ENCODE results near the gene TRAPPC11.
"Not testable (repeated sequence)": the region's sequence is repeated elsewhere in the genome, so short reads cannot be mapped to it uniquely, and the experiment has no call there.

DNA sequence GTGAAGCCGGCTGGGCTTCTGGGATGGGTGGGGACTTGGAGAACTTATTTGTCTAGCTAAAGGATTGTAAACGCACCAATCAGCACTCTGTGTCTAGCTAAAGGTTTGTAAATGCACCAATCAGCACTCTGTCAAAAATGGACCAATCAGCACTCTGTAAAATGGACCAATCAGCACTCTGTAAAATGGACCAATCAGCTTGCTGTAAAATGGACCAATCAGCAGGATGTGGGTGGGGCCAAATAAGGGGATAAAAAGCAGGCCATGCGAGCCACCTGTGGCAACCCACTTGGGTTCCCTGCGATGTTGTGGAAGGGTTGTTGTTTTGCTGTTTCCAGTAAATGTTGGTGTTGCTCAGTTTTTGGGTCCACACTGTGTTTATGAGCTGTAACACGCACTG is 66.5 kb downstream of the TRAPPC11 start:
- TF ChIP-seq, protein P1, sequence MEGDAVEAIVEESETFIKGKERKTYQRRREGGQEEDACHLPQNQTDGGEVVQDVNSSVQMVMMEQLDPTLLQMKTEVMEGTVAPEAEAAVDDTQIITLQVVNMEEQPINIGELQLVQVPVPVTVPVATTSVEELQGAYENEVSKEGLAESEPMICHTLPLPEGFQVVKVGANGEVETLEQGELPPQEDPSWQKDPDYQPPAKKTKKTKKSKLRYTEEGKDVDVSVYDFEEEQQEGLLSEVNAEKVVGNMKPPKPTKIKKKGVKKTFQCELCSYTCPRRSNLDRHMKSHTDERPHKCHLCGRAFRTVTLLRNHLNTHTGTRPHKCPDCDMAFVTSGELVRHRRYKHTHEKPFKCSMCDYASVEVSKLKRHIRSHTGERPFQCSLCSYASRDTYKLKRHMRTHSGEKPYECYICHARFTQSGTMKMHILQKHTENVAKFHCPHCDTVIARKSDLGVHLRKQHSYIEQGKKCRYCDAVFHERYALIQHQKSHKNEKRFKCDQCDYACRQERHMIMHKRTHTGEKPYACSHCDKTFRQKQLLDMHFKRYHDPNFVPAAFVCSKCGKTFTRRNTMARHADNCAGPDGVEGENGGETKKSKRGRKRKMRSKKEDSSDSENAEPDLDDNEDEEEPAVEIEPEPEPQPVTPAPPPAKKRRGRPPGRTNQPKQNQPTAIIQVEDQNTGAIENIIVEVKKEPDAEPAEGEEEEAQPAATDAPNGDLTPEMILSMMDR (IDR thresholded peaks at IDR 0.05), result not testable (repeated sequence)
- not testable (repeated sequence) for TF ChIP-seq POLR2A (IDR thresholded peaks at IDR 0.05)

Measured in breast epithelium (tissue), 3 donors.